AG04449 (cell line): ENCODE data around the gene GIT2.

Source experiments
- CTCF ChIA-PET: fragments of 350-600 bp; formaldehyde crosslinking; extraction: SDS; loops from one replicate; lab custom pipeline; 2021; ENCODE audit warnings: antibody characterized with exemption; lab: Yijun Ruan, JAX
- POLR2A ChIA-PET: fragments of 400-600, 350-600 bp; formaldehyde crosslinking; extraction: SDS; loops from one replicate; lab custom pipeline; 2020; ENCODE audit warnings: antibody characterized with exemption, inconsistent platforms; lab: Yijun Ruan, JAX
- DNase-seq: peaks from one replicate; pipeline ENCODE4 v3.0.0-alpha.2; 2010; ENCODE audit warnings: low read depth, low spot score
- H3K4me3 ChIP-seq: 2 replicates; pipeline ENCODE4 v1.5.1; 2011; ENCODE audit warnings: low read depth, mild to moderate bottlenecking, control low read depth, low read length
- TF ChIP-seq, protein P1 (sequence below): IDR thresholded peaks from one replicate; pipeline ENCODE4 v1.5.1; 2011; ENCODE audit warnings: mild to moderate bottlenecking, moderate library complexity, low read length, control low read depth, inconsistent platforms; ENCODE audit not compliant: insufficient read depth; ENCODE audit errors: missing control alignments

The GIT2 gene

DNA sequence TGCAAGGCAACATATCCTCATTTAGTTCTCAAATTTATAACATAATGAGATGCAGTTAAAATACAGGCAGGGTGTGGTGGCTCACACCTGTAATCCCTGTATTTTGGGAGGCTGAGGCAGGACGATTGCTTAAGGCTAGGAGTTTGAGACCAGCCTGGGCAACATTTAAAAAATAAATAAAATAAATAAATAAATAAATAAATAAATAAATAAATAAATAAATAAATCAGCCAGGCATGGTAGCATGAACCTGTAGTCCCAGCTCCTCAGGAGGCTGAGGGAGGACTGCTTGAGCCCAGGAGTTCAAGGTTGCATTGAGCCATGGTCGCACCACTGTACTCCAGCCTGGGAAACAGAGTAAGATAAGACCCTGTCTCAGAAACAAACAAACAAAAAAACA is 56.7 kb downstream of the GIT2 start:
- ChIA-PET POLR2A (no interaction called here), CTCF (interaction anchor here (7.0 kb wide), 1 partner anchor 10 kb away, joined by 54 read pairs; no protein-coding TSS in a partner anchor)

DNA sequence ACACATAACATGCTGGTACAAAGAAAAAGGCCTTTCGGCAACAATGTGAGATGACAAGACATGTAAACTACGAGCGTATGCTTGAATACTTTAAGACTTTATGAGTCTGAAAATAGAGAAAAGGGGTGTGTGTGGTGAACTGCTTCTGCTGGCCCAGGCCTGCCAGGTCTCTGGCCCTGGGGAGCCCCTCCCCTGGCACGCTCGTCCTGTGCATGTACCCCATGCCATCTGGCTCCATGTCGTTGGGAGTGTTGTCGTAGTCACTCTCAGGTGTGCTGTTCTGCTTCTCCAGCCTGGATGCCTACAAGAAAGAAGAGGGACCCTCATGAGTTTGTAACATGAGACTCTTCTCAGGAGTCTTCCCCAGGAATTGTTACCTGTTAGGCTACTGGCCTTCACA is 57.2 kb downstream of the GIT2 start:
- H3K4me3 ChIP-seq, result no peak overlapping the region
- no peak for DNase-seq
- POLR2A ChIA-PET, result no interaction called here
- CTCF ChIA-PET, result interaction anchor here (7.0 kb wide), 1 partner anchor 10 kb away, joined by 54 read pairs; no protein-coding TSS in a partner anchor
- TF ChIP-seq, protein P1, sequence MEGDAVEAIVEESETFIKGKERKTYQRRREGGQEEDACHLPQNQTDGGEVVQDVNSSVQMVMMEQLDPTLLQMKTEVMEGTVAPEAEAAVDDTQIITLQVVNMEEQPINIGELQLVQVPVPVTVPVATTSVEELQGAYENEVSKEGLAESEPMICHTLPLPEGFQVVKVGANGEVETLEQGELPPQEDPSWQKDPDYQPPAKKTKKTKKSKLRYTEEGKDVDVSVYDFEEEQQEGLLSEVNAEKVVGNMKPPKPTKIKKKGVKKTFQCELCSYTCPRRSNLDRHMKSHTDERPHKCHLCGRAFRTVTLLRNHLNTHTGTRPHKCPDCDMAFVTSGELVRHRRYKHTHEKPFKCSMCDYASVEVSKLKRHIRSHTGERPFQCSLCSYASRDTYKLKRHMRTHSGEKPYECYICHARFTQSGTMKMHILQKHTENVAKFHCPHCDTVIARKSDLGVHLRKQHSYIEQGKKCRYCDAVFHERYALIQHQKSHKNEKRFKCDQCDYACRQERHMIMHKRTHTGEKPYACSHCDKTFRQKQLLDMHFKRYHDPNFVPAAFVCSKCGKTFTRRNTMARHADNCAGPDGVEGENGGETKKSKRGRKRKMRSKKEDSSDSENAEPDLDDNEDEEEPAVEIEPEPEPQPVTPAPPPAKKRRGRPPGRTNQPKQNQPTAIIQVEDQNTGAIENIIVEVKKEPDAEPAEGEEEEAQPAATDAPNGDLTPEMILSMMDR, result no peak

More for the DNA sequence above, 56.7 kb downstream of the GIT2 start:
- TF ChIP-seq, protein P1, result no peak
- DNase-seq, result no peak
- no peak overlapping the region for H3K4me3 ChIP-seq

DNA sequence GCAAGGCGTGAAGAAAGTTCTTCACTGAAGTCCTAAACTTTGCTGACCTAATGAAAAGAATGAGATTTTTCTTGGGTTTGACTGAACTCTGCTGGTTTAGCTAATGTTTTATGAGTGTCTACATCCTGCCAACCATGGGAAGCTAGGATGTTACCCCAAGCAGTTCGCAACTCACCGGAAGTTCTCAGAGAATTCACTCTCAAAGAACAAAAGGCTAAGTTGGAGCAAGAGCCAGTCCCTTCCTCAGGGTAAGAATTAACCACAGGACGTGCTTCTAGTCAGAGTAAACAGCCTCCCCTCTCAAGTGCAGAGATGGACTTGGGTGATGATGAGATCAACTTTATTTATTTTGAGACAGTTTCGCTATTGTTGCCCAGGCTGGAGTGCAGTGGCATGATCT is 58.8 kb downstream of the GIT2 start:
- DNase-seq, result no peak
- POLR2A ChIA-PET, result no interaction called here
- no peak overlapping the region for H3K4me3 ChIP-seq
- CTCF ChIA-PET, result interaction anchor here (0.6 to 7.0 kb wide), 6 partner anchors 8 to 83 kb away, joined by 3 to 54 read pairs (median 3); no protein-coding TSS in a partner anchor
- TF ChIP-seq, protein P1, result no peak

GRCh38 chr12:109934026-109934425 is 62.1 kb downstream of the GIT2 start:
- DNase-seq, result no peak
- ChIA-PET CTCF (interaction anchor here (0.8 to 12.6 kb wide), 8 partner anchors 9 to 81 kb away, joined by 3 to 159 read pairs (median 3); no protein-coding TSS in a partner anchor), POLR2A (no interaction called here)
- H3K4me3 ChIP-seq, result no peak overlapping the region
- TF ChIP-seq, protein P1, result peak; percentile 64

DNA sequence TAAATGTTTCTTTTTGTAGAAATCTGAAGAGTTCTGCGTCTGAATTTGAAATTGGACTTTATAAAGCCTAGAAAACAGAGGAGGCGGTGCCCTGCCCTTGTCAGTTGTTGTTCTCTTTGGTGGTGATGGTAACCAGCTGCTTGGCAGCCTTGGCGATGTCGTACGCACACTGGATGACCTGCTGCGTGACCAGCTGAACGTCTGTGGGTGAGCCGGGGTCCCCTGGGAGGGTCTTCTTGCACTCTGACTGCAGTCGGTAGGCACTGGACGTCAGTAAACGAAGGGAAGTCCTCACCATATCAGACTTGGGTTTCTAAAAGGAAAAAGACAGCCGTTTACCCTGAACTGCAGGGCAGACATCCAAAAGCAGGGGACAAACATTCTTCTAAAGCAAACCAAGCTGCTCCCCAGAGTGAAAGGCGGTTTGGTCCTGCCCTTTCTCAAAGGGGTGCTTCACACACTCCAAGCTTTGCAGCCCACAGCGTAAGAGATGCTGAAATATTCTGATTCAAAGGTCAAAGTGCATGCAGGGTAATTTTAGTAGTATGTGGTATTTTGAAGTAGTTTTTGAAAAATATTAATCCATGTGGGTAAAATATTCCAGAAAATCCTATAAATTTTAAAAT is 63.2 kb downstream of the GIT2 start:
- no peak overlapping the region for H3K4me3 ChIP-seq
- no peak for DNase-seq
- ChIA-PET CTCF (interaction anchor here (0.8 to 12.6 kb wide), 7 partner anchors 6 to 80 kb away, joined by 3 to 159 read pairs (median 4); no protein-coding TSS in a partner anchor), POLR2A (no interaction called here)
- TF ChIP-seq, protein P1, result no peak

DNA sequence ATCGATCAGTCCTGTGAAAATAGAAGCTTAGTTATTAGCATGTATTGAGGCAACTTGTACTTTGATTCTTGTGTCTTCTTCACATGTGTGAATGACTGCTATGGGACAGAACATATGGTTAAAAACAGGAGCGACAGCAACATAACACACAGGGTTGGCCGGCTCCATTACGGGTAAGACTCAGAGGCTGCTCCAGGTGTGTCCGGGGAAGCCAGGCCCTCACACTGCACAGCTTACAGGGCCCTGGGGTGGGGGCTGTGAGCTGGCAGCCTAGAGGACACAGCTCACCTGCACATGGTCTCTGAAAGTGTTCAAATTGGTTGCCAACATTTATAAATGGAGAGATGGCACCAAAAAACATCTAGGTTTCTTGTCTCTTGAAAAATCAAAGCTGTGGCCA is 65.0 kb downstream of the GIT2 start:
- ChIA-PET CTCF (interaction anchor here (0.6 to 12.6 kb wide), 8 partner anchors 8 to 480 kb away, joined by 3 to 159 read pairs (median 4); no protein-coding TSS in a partner anchor), POLR2A (interaction anchor here (0.5 kb wide), 1 partner anchor 515 kb away, joined by 3 read pairs; no protein-coding TSS in a partner anchor)
- TF ChIP-seq, protein P1, result no peak
- no peak for DNase-seq
- H3K4me3 ChIP-seq, result no peak overlapping the region
